SU-DHL-6 (cell line): ENCODE data around the gene MYLK4.

ENCODE experiments used
- H2AFZ ChIP-seq: fragments of 200-600 bp; sonication (generic); 2 replicates; pipeline ENCODE4 v1.6.1; 2014; ENCODE audit warnings: low read depth, mild to moderate bottlenecking, moderate library complexity, mixed read lengths, antibody characterized with exemption, low read length; ENCODE audit not compliant: severe bottlenecking
- H3F3A ChIP-seq: fragments of 200-600 bp; shearing (Covaris generic); 2 replicates; pipeline ENCODE4 v1.6.0; 2016; ENCODE audit warnings: antibody characterized with exemption, mild to moderate bottlenecking; ENCODE audit not compliant: insufficient read depth
- H3K27ac ChIP-seq: fragments of 200-600 bp; sonication (generic); 2 replicates; pipeline ENCODE4 v1.5.1; 2016; ENCODE audit warnings: low read depth, mild to moderate bottlenecking, low read length, moderate library complexity, mixed read lengths
- H3K27me3 ChIP-seq: fragments of 200-600 bp; sonication (generic), shearing (Covaris generic); 2 replicates; pipeline ENCODE4 v1.6.0; 2014; ENCODE audit warnings: mild to moderate bottlenecking, low read length
- H3K36me3 ChIP-seq: fragments of 200-600 bp; sonication (generic); 2 replicates; pipeline ENCODE4 v1.6.1; 2014; ENCODE audit warnings: mild to moderate bottlenecking, low read length, mixed read lengths
- H3K4me2 ChIP-seq: fragments of 300-600, 200-600 bp; shearing (Covaris generic), sonication (generic); 2 replicates; pipeline ENCODE4 v1.6.0; 2014; ENCODE audit warnings: low read length, low read depth, mild to moderate bottlenecking; ENCODE audit not compliant: poor library complexity, severe bottlenecking
- H3K4me3 ChIP-seq: fragments of 200-600 bp; sonication (generic); 2 replicates; pipeline ENCODE4 v1.5.1; 2014; ENCODE audit warnings: antibody characterized with exemption, low read length, mild to moderate bottlenecking, mixed read lengths; ENCODE audit not compliant: insufficient read depth, poor library complexity, severe bottlenecking
- H3K79me2 ChIP-seq: fragments of 200-600 bp; sonication (generic); 2 replicates; pipeline ENCODE4 v1.6.1; 2014; ENCODE audit warnings: mild to moderate bottlenecking, low read length, moderate library complexity; ENCODE audit not compliant: insufficient read depth
- H3K9ac ChIP-seq: fragments of 200-600 bp; sonication (generic); 2 replicates; pipeline ENCODE4 v1.7.0; 2014; ENCODE audit warnings: mild to moderate bottlenecking, low read length
- H3K9me2 ChIP-seq: fragments of 200-600 bp; sonication (generic); replicated peaks from 2 replicates; pipeline ENCODE4 v1.6.1; 2014; ENCODE audit warnings: low read length; ENCODE audit not compliant: insufficient read depth
- H3K9me3 ChIP-seq: fragments of 200-600 bp; sonication (generic); 2 replicates; pipeline ENCODE4 v1.6.1; 2014; ENCODE audit warnings: low read length, mixed read lengths; ENCODE audit not compliant: insufficient read depth
- H4K20me1 ChIP-seq: fragments of 200-600 bp; sonication (generic); 2 replicates; pipeline ENCODE4 v1.6.1; 2014; ENCODE audit warnings: low read depth, mild to moderate bottlenecking, antibody characterized with exemption, low read length, moderate library complexity, mixed read lengths
- CTCF ChIP-seq: fragments of 200-600 bp; sonication (generic); IDR thresholded peaks from one replicate; pipeline ENCODE4 v1.5.1; 2017; ENCODE audit warnings: antibody characterized with exemption, mild to moderate bottlenecking, low read length, moderate library complexity; ENCODE audit not compliant: insufficient read depth, poor library complexity, severe bottlenecking
- EZH2phosphoT487 ChIP-seq: fragments of 200-600 bp; sonication (generic), shearing (Covaris generic); conservative IDR thresholded peaks from 2 replicates; pipeline ENCODE4 v1.6.1; 2018; ENCODE audit warnings: mild to moderate bottlenecking, antibody characterized with exemption, low read length, moderate library complexity, mixed read lengths

The MYLK4 gene

GRCh38 chr6:2744778-2745177 is 5.9 kb downstream of the MYLK4 start:
- Histone ChIP-seq H3K27me3 (no peaks in the 10 kb centered on the region), H3F3A (no peaks in the 10 kb centered on the region), H3K27ac (no peak overlapping the region), H3K4me3 (no peak overlapping the region), H2AFZ (no peak overlapping the region), H3K9ac (no peak overlapping the region), H3K36me3 (no peaks in the 10 kb centered on the region), H3K9me3 (no peaks in the 10 kb centered on the region), H3K9me2 (no peaks in the 10 kb centered on the region), H3K4me2 (no peak overlapping the region), H4K20me1 (no peaks in the 10 kb centered on the region), H3K79me2 (no peaks in the 10 kb centered on the region)
- no peak for TF ChIP-seq EZH2phosphoT487
- no peak for TF ChIP-seq CTCF

GRCh38 chr6:2744209-2744771 is 6.4 kb downstream of the MYLK4 start:
- Histone ChIP-seq H3F3A (no peaks in the 10 kb centered on the region), H3K27me3 (no peaks in the 10 kb centered on the region), H3K36me3 (no peaks in the 10 kb centered on the region), H3K9me2 (no peaks in the 10 kb centered on the region), H3K4me2 (no peak overlapping the region), H2AFZ (no peak overlapping the region), H4K20me1 (no peaks in the 10 kb centered on the region), H3K4me3 (no peak overlapping the region), H3K79me2 (no peaks in the 10 kb centered on the region), H3K27ac (no peak overlapping the region), H3K9me3 (no peaks in the 10 kb centered on the region), H3K9ac (no peak overlapping the region)
- TF ChIP-seq EZH2phosphoT487 = no peak
- no peak for TF ChIP-seq CTCF

GRCh38 chr6:2743280-2744208 is 7.2 kb downstream of the MYLK4 start:
- Histone ChIP-seq H3K9me2 (no peaks in the 10 kb centered on the region), H3K27ac (no peak overlapping the region), H3K9me3 (no peaks in the 10 kb centered on the region), H3K9ac (no peak overlapping the region), H4K20me1 (no peaks in the 10 kb centered on the region), H2AFZ (no peak overlapping the region), H3K4me2 (no peak overlapping the region), H3K27me3 (no peaks in the 10 kb centered on the region), H3K36me3 (no peaks in the 10 kb centered on the region), H3F3A (no peaks in the 10 kb centered on the region), H3K4me3 (no peak overlapping the region), H3K79me2 (no peaks in the 10 kb centered on the region)
- no peak for TF ChIP-seq CTCF
- TF ChIP-seq EZH2phosphoT487 = no peak
